ENCODE data around the gene DGCR2. TPM values are rescaled to one million over a fixed set of nuclear protein-coding genes. Genes with fewer than 3 reads are reported as not detected.
A peak's percentile ranks its signal among the peaks of the same experiment; 100 is the strongest.

DGCR2 gene
- total and polyA plus RNA-seq, 2 experiments from 2014 or later, result 18.5 to 83.0 TPM

DNA sequence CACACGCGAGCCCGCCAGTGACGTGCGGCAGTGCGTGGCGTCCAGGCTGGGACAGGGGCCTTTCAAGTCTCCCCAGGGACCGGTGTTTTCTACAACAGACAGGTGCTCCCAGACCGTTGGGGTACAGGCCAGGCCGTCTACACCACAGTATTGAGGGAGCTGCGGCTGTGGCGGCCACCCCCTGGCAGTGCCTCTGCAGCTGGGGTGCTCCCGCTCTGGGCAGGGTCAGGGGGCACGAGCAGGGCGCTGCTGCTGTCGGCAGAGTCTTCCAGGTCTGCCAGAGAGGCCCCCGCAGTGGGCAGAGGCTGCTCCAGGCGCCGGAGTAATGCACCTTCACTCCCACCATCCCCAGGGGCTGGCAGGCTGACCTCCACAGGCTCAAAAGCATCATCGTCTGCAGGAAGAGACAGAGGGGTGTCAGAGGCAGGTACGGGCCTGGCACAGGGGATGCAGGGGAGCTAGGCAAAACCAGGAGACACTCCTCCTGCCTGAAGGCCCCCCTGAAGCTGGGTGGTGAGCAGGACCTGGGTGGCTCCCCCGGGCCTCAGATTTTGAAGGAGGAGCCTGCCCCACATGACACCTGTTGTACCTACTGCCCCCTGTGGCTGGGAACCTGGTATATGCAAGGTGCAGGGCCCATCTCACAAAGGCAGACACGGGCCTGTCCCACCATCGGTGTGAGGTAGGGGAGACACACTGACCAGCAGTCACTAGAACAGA is 83.3 kb downstream of the DGCR2 start:
- H3K4me2 ChIP-seq, result no peak overlapping the region
- peak; percentile 55 for DNase-seq (ENCODE audit: low spot score)
- no peaks in the 10 kb centered on the region for H3K79me2 ChIP-seq (replicated peaks; ENCODE audit: insufficient read depth)
- ATAC-seq, result no peak; the same call in 2 of the 3 replicates
- Mint-ChIP-seq H3K9me3 (no peaks in the 10 kb centered on the region), H3K27me3 (ENCODE audit: insufficient read depth, low read depth, poor library complexity) (peaks cover 12% of the 10 kb centered on the region), H3K4me3 (no peak overlapping the region), H3K27ac (no peak overlapping the region), H3K36me3 (ENCODE audit: low read depth) (peaks cover 16% of the 10 kb centered on the region), H3K4me1 (peaks cover 3% of the 10 kb centered on the region; the same call in 2 of the 3 replicates)
- no peak overlapping the region for H3K4me3 ChIP-seq
- H2AFZ ChIP-seq, result no peak overlapping the region
- no peaks in the 10 kb centered on the region for H3K27me3 ChIP-seq (ENCODE audit: insufficient read depth)
- no peaks in the 10 kb centered on the region for H3K9me2 ChIP-seq (ENCODE audit: insufficient read depth)
- H3K4me1 ChIP-seq (ENCODE audit: insufficient read depth), result no peaks in the 10 kb centered on the region; the same call in 1 of the 2 replicates
- no peaks in the 10 kb centered on the region for H3K36me3 ChIP-seq (ENCODE audit: insufficient read depth)
- TF ChIP-seq POLR2AphosphoS5 (IDR thresholded peaks at IDR 0.05; ENCODE audit: low read depth) (no peak), STAT1 (IDR thresholded peaks at IDR 0.05; ENCODE audit: unreplicated experiment) (no peak), ZNF331 (CRISPR knock-in tag; IDR thresholded peaks at IDR 0.05; ENCODE audit: low read depth) (no peak), NANOG (IDR thresholded peaks at IDR 0.05; ENCODE audit: borderline replicate concordance) (no peak), ZNF114 (CRISPR knock-in tag; IDR thresholded peaks at IDR 0.05) (no peak)
- TF ChIP-seq, protein P1, sequence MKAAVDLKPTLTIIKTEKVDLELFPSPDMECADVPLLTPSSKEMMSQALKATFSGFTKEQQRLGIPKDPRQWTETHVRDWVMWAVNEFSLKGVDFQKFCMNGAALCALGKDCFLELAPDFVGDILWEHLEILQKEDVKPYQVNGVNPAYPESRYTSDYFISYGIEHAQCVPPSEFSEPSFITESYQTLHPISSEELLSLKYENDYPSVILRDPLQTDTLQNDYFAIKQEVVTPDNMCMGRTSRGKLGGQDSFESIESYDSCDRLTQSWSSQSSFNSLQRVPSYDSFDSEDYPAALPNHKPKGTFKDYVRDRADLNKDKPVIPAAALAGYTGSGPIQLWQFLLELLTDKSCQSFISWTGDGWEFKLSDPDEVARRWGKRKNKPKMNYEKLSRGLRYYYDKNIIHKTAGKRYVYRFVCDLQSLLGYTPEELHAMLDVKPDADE (IDR thresholded peaks at IDR 0.05), result no peak
- TF ChIP-seq, protein P2, sequence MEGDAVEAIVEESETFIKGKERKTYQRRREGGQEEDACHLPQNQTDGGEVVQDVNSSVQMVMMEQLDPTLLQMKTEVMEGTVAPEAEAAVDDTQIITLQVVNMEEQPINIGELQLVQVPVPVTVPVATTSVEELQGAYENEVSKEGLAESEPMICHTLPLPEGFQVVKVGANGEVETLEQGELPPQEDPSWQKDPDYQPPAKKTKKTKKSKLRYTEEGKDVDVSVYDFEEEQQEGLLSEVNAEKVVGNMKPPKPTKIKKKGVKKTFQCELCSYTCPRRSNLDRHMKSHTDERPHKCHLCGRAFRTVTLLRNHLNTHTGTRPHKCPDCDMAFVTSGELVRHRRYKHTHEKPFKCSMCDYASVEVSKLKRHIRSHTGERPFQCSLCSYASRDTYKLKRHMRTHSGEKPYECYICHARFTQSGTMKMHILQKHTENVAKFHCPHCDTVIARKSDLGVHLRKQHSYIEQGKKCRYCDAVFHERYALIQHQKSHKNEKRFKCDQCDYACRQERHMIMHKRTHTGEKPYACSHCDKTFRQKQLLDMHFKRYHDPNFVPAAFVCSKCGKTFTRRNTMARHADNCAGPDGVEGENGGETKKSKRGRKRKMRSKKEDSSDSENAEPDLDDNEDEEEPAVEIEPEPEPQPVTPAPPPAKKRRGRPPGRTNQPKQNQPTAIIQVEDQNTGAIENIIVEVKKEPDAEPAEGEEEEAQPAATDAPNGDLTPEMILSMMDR (conservative IDR thresholded peaks at IDR 0.05; ENCODE audit: low read depth in 2 of 2), result peak in 1 of 2 experiments; percentile 37; a peak in 2 of 4 replicates
- H4K20me1 ChIP-seq (replicated peaks; ENCODE audit: insufficient read depth), result no peaks in the 10 kb centered on the region; the same call in none of the 2 replicates
- no peak overlapping the region for H3K27ac ChIP-seq (ENCODE audit: low read depth)
- no peaks in the 10 kb centered on the region for H3F3A ChIP-seq (replicated peaks; ENCODE audit: low read depth)

DNA sequence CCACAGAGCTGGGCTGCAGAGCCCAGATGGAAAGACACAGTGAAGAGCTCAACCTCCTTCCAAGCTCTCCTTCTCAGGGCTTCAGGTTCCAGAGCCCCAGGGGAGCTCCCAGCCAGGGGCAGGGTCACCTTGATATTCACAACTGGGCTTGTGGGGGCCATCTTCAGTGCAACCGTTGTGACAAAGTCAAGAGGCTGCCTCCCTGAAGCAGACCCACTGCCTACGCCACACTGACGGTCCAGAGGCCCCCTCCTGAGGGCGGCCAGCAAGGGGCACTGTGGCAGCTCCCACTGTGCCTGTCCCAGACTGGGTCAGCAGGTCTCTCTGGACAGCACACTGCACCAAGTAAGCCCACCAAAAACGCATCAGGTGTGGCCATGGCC is 84.1 kb downstream of the DGCR2 start:
- Mint-ChIP-seq H3K27me3 (ENCODE audit: insufficient read depth, low read depth, poor library complexity) (peaks cover 14% of the 10 kb centered on the region), H3K4me3 (no peak overlapping the region), H3K4me1 (peaks cover 3% of the 10 kb centered on the region; the same call in 2 of the 3 replicates), H3K36me3 (ENCODE audit: low read depth) (peaks cover 16% of the 10 kb centered on the region), H3K27ac (no peak overlapping the region), H3K9me3 (no peaks in the 10 kb centered on the region)
- no peaks in the 10 kb centered on the region for H3K36me3 ChIP-seq (ENCODE audit: insufficient read depth)
- H3F3A ChIP-seq (replicated peaks; ENCODE audit: low read depth), result no peaks in the 10 kb centered on the region
- H3K4me1 ChIP-seq (ENCODE audit: insufficient read depth), result no peaks in the 10 kb centered on the region; the same call in 1 of the 2 replicates
- H2AFZ ChIP-seq, result no peak overlapping the region
- no peaks in the 10 kb centered on the region for H3K27me3 ChIP-seq (ENCODE audit: insufficient read depth)
- H3K9me2 ChIP-seq (ENCODE audit: insufficient read depth), result no peaks in the 10 kb centered on the region
- no peak for ATAC-seq
- no peaks in the 10 kb centered on the region for H3K79me2 ChIP-seq (replicated peaks; ENCODE audit: insufficient read depth)
- H3K4me2 ChIP-seq, result no peak overlapping the region
- no peak overlapping the region for H3K27ac ChIP-seq (ENCODE audit: low read depth)
- no peaks in the 10 kb centered on the region; the same call in 1 of the 2 replicates for H4K20me1 ChIP-seq (replicated peaks; ENCODE audit: insufficient read depth)
- H3K4me3 ChIP-seq, result no peak overlapping the region
- no peak for DNase-seq (ENCODE audit: low spot score)
- TF ChIP-seq POLR2AphosphoS5 (IDR thresholded peaks at IDR 0.05; ENCODE audit: low read depth), result no peak
- no peak for TF ChIP-seq EZH2phosphoT487 (IDR thresholded peaks at IDR 0.05; ENCODE audit: unreplicated experiment)
- TF ChIP-seq EZH2 (IDR thresholded peaks at IDR 0.05; ENCODE audit: low read depth, unreplicated experiment), result no peak
- TF ChIP-seq STAT1 (IDR thresholded peaks at IDR 0.05; ENCODE audit: unreplicated experiment), result no peak
- no peak for TF ChIP-seq ZNF331 (CRISPR knock-in tag; IDR thresholded peaks at IDR 0.05; ENCODE audit: low read depth)
- TF ChIP-seq, protein P3, sequence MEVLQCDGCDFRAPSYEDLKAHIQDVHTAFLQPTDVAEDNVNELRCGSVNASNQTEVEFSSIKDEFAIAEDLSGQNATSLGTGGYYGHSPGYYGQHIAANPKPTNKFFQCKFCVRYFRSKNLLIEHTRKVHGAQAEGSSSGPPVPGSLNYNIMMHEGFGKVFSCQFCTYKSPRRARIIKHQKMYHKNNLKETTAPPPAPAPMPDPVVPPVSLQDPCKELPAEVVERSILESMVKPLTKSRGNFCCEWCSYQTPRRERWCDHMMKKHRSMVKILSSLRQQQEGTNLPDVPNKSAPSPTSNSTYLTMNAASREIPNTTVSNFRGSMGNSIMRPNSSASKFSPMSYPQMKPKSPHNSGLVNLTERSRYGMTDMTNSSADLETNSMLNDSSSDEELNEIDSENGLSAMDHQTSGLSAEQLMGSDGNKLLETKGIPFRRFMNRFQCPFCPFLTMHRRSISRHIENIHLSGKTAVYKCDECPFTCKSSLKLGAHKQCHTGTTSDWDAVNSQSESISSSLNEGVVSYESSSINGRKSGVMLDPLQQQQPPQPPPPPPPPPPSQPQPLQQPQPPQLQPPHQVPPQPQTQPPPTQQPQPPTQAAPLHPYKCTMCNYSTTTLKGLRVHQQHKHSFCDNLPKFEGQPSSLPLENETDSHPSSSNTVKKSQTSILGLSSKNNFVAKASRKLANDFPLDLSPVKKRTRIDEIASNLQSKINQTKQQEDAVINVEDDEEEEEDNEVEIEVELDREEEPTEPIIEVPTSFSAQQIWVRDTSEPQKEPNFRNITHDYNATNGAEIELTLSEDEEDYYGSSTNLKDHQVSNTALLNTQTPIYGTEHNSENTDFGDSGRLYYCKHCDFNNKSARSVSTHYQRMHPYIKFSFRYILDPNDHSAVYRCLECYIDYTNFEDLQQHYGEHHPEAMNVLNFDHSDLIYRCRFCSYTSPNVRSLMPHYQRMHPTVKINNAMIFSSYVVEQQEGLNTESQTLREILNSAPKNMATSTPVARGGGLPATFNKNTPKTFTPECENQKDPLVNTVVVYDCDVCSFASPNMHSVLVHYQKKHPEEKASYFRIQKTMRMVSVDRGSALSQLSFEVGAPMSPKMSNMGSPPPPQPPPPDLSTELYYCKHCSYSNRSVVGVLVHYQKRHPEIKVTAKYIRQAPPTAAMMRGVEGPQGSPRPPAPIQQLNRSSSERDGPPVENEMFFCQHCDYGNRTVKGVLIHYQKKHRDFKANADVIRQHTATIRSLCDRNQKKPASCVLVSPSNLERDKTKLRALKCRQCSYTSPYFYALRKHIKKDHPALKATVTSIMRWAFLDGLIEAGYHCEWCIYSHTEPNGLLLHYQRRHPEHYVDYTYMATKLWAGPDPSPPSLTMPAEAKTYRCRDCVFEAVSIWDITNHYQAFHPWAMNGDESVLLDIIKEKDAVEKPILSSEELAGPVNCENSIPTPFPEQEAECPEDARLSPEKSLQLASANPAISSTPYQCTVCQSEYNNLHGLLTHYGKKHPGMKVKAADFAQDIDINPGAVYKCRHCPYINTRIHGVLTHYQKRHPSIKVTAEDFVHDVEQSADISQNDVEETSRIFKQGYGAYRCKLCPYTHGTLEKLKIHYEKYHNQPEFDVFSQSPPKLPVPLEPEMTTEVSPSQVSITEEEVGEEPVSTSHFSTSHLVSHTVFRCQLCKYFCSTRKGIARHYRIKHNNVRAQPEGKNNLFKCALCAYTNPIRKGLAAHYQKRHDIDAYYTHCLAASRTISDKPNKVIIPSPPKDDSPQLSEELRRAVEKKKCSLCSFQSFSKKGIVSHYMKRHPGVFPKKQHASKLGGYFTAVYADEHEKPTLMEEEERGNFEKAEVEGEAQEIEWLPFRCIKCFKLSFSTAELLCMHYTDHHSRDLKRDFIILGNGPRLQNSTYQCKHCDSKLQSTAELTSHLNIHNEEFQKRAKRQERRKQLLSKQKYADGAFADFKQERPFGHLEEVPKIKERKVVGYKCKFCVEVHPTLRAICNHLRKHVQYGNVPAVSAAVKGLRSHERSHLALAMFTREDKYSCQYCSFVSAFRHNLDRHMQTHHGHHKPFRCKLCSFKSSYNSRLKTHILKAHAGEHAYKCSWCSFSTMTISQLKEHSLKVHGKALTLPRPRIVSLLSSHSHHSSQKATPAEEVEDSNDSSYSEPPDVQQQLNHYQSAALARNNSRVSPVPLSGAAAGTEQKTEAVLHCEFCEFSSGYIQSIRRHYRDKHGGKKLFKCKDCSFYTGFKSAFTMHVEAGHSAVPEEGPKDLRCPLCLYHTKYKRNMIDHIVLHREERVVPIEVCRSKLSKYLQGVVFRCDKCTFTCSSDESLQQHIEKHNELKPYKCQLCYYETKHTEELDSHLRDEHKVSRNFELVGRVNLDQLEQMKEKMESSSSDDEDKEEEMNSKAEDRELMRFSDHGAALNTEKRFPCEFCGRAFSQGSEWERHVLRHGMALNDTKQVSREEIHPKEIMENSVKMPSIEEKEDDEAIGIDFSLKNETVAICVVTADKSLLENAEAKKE (CRISPR knock-in tag; IDR thresholded peaks at IDR 0.05), result no peak
- TF ChIP-seq ZNF114 (CRISPR knock-in tag; IDR thresholded peaks at IDR 0.05), result no peak

Data from GM23338 (cell line).